ENCODE results near the gene UNC50.
"Not testable (repeated sequence)": the region's sequence is repeated elsewhere in the genome, so short reads cannot be mapped to it uniquely, and the experiment has no call there.

Gene UNC50

DNA sequence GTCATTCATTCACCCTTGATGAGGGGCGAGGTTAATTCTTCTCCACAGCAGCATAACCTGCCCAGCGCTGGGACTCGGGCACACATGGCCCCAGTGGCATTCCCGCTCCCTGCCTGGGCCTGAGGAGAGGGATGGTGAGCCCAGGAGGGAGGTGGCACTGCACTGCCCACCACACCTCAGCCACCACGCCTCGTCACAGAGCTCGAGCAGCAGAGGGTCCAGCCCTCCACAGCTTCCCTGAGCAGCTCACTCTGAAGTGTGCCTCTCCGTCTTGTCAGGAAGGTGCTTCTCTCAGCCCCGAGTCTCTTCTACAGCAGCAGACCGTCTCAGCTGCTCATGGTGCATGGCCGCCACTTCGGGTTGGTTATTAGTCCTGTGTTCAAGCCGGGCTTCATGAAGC is 35.0 kb upstream of the UNC50 start:
- DNase-seq (ENCODE audit: low read depth in 2 of 2, low spot score in 1 of 2): no peak

DNA sequence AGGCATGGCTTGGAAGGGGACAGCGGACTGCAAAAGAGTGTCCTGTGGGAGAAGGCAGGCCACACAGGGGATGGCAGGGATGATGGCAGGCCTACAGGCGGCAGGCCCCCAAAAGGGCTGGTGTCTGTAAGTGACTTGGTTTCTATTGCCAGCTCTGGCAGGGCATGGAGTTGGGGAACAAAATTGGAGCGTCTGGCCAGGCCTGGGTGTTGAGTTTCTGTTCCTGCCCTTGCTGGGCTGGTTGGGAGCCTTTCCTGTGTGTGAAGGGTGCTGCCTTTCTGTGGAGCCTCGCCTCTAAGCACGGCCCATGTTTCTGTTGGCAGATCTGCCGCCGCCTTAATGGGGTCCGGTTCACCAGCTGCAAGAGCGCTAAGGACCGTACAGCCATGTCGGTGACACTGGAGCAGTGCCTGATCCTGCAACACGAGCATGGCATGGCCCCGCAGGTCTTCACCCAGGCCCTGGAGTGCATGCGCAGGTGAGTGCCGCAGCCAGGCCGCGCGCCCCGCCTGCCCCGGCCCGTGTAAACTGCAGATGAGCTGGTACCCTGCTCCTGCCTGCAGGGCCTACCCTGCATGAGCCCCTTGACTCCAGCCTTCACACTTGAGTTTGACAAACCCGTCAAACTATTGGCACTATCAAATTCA is 31.6 kb upstream of the UNC50 start:
- DNase-seq (ENCODE audit: low read depth in 2 of 2, low spot score in 1 of 2): no peak

DNA sequence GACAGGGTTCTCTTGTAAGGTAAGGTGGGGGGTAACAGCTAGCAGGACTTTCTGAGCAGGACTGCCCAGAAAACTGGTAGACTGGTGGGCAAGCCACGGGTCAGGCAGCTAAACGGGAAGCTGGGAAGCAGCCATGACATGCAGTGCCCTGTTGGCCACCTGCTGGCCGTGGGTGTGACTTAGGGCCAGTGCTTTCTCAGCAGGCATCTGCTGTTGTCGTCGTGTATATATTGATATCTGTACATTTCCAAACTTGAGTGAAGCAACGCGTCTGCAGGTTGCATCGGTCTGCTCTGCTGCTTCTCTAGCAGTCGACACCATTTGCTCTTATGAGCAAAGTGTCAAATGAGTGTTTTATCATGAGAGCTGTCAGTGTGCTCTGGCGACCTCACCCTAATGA is 31.1 kb upstream of the UNC50 start:
- no peak for DNase-seq (ENCODE audit: low read depth in 2 of 2, low spot score in 1 of 2)

DNA sequence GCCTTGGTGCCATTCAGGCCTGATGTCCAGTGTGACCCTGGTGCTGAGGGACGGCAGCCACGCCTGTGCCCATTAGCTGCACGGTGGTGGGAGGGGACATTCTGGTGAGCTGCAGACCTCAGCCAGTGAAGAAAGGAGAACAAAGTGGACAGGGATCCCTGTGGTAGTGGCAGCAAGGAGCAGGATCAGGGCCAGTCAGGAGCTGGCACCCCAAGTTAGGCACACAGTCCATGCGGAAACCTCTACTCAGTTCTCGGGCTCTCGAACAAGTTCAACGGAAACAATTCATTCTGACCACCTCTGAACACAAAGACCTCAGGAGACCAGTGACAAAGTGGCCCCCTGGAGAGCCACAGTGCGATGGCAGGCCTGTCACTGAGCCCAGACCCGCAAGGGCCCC is 30.2 kb upstream of the UNC50 start:
- no peak for DNase-seq (ENCODE audit: low read depth in 2 of 2, low spot score in 1 of 2)

DNA sequence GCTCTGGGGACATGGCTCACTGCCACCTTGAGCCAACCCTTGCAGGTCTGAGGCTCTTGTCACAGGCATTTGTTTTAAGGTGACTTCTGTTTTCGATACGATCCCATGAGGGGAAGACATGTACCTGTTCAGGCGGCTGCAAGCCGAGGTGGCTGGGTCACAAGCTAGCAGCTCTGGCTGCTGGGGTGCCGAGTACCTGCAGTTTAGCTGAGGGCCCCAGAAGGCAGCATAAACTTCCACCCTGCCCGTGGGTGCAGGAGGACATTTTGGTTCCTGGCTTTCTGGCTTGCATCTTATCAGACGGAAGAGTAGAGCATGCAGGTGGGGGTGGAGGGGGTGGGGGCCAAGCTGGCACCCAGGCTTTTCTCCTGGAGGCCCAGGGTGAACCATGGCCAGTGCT is 28.5 kb upstream of the UNC50 start:
- DNase-seq (ENCODE audit: low read depth in 2 of 2, low spot score in 1 of 2): no peak

DNA sequence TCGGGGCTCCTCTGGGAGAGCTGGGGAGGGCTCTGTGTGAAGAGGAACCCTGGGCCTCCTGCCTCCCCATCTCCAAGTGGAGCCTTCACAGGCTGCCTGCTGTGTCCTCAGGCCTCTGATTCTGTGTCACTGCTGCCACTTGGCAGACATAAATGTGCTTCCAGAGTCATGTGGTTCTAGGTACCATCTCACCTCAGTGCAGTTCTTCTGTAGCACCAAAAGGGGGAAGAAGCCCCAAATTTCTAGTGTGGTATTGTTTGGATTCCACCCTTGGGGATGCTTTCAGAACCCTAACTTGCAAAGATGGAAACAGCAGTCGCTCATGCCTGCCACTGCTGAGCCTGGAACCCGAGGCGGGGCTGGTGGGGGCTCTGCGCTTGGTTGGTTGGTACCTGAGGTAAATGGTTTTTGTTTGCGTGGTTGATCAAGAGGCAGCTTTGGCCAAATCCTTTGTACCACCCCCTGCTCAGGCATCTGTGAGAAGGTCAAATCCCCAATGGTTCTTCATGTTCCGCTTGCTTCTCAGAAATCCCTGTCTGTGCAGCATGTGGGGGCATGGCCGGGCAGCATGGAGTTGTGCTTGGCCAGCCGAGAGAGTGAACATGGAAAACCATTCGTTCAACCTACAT is 27.6 kb upstream of the UNC50 start:
- DNase-seq (ENCODE audit: low read depth in 2 of 2, low spot score in 1 of 2): no peak

DNA sequence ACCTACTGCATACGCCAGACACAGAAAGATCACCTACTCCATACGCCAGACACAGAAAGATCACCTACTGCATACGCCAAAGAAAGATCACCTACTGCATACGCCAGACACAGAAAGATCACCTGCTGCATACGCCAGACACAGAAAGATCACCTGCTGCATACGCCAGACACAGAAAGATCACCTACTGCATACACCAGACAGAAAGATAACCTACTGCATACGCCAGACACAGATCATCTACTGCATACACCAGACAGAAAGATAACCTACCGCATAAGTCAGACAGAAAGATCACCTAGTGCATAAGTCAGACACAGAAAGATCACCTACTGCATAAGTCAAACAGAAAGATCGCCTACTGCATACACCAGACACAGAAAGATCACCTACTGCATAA is 25.9 kb upstream of the UNC50 start:
- no peak for DNase-seq (ENCODE audit: low read depth in 2 of 2, low spot score in 1 of 2)

DNA sequence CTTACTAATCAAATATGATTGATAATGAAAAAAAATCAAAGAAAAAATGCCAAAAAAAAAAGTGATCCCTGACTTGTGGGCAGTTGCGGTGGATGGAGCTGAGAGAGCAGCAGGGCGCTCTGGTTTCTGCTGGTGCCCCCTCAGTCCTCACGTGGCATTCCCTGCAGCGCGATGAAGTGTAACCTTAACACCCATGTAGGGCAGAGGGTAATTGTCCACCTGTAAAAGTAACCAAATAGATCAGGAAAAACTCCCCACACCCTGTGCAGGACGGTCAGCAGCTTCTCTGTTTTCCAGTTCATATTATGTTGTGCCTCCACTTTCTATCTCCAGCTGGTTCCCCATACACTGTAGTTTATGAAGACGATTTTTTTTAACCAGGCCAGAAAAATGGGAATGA is 25.1 kb upstream of the UNC50 start:
- DNase-seq (ENCODE audit: low read depth in 2 of 2, low spot score in 1 of 2): no peak

DNA sequence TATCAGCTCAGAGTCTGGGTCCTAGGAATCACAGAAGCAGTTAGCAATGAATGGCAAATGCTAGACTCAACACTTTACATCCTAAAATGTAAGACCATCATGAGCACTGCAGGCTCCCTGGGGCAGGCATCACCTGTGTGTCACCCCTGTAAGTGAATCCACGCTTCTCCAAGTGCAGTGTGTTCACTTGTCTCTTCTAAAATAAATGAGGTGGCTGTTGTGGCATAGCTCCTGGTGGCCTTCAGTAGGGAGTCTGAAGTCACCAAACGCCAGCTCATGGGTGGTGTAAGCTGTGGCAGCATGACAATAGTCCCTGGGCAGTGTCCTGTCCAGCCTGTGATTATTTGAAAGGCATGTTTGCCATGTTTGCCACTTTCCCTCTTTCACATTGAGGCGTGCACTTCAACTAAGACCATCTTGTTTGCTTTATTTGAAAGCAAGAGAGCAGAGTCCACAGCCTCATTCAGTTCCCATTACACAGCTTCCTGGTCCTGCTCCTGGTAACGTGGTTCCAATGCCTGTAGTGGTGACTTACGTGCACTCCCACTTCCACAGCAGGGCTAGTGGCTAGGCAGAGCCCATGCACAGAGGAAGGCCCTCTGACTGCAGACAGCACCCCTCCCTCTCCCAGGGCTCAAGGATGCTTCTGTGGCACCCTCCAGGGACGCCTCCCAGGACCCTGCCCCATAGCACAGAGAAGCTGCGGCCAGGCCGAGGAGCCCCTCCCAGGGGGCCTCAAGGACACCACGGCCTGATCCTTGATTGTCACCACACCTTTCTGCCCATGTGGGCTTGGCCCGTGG is 24.4 kb upstream of the UNC50 start:
- DNase-seq (ENCODE audit: low read depth in 2 of 2, low spot score in 1 of 2): no peak

DNA sequence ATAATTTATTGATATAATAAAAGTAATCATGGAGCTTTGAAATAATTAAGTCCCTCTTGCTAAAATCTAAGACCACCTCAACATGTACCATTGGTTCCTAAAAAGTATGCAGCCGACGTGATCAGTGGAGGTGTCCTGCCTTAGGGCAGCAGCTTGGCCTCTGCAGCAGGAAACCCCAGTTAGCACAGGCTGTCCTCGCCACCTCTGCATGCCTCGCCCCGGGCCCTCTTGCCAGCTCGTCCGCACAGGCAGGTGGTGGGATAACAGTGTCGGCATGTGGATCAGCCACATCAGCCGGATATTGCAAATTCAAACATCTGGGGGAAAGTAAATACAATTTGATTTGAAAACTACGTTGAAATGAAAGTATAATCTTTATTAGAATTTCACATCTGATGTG is 23.0 kb upstream of the UNC50 start:
- DNase-seq (ENCODE audit: low read depth in 2 of 2, low spot score in 1 of 2): no peak

DNA sequence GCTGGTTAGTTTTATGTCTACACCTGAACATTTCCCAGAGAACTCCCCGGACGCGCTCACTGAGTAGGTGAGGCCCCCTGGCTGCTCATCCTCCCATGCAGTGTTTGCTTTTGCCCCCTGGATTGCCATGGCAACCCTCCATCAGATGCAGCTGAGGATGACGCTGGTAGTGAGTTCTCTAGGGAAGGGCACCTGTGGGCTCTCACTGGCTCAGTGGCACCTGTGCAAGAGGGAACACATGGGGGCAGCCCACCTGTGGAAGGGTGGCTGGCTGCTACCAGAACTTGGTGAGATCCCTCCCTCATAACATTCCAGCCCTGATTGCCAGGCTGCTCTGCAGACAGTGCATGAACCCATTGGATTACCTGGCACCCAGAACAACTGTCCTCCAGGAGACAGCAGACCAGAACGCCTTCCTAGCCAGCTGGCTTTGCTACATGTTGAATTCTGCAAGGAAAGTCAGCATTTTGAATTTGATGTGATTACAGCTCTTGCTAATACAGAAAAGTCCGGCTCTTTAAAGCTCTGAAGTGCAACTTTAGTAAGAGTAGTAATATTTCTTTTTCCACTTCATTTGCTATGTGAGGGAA is 21.7 kb upstream of the UNC50 start:
- DNase-seq (ENCODE audit: low read depth in 2 of 2, low spot score in 1 of 2): no peak

DNA sequence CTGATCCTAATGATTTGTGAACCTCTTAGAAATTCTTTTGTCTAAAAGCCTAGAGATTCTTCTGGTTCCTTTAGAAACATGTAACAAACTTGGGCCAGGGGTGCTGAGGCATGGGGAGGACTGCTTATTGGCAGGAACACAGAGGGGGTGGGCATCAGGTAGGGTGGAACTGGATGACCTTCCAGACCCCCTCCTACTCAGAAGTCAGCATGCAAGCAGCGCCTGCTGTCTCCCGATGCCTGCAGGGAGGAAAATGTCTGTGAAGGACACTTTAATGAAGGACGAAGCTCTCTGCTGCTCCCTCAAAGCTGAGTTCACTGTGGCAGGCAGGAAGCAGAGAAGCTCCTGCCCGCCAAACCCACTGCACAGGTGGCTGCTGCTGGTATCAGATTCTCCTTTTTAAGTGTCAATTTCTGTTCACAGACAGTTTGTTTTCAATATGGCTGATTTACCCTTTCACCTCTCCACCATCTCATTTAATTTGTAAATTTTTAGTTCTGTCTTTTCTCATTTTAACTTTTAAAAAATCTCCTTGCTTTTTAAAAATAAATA is 19.4 kb upstream of the UNC50 start:
- DNase-seq (ENCODE audit: low read depth in 2 of 2, low spot score in 1 of 2): no peak

DNA sequence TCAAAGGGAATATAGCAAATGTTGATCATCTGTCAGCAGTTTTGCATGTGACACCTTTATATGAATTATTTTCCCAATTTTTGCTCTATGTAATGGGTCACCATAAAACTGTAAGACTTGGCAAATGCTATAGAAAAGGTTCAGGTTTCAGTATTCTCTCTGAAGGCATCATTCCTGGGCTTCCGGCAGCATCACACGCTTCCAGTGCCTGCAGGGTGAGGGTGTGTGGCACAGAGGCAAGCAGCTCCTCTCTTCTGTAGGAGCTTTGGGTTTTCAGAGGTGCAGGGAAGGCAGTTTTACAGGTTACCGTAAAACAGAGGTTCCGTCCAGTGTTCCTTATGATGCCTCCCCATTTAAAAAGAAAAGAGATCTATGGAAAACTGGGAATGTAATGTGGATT is 18.9 kb upstream of the UNC50 start:
- DNase-seq (ENCODE audit: low read depth in 2 of 2, low spot score in 1 of 2): no peak

DNA sequence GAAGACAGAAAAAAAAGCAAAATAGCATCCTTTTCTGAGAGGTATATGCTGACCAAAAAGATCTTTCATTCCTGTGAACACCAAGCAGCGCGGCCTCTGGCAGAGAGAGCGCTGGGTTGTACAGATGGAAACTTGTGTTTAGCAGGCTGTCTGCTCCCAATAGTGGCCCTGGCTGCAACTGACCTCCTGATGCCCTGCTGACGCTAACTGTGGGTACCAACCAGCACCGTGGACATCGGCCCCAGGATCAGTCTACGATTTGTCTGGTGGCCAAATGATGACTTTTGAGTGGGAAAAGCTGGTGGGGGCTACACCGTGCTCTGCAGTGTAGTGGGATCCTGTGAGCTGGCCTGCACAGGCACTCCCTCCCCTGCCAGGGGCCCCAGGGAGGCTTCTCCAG is 15.8 kb upstream of the UNC50 start:
- no peak for DNase-seq (ENCODE audit: low read depth in 2 of 2, low spot score in 1 of 2)

DNA sequence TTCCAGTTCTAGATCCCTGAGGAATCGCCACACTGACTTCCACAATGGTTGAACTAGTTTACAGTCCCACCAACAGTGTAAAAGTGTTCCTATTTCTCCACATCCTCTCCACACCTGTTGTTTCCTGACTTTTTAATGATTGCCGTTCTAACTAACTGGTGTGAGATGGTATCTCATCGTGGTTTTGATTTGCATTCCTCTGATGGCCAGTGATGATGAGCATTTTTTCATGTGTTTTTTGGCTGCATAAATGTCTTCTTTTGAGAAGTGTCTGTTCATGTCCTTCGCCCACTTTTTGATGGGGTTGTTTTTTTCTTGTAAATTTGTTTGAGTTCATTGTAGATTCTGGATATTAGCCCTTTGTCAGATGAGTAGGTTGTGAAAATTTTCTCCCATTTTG is 13.7 kb upstream of the UNC50 start:
- DNase-seq (ENCODE audit: low read depth in 2 of 2, low spot score in 1 of 2): not testable (repeated sequence)

DNA sequence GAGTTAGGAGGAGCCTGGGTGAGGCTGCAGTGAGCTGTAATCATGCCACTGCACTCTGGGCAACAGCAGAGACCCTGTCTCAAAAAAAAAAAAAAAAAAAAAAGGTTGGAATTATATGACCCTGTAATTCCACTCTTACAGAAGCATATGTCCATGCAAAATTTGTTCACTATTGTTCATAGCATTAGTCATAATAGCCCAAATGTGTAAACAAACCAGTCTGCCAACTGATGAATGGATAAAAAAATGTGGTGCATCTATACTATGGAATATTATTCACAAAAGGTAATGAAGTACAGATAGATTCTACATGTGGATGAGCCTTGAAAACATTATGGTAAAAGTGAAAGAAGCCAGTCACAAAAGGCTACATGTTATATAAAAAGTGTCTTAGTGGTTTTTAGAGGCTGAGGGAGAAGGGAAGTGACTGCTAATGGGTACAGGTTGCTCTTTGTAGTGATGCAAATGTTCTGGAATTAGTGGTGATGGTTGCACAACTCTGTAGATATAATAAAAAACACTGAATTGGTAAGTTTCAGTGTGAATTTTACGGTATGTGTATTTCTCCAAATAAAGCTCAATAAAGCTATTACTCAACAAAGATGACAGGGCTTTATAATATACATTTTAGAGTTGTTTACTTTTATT is 9.5 kb upstream of the UNC50 start:
- no peak for DNase-seq (ENCODE audit: low read depth in 2 of 2, low spot score in 1 of 2)

DNA sequence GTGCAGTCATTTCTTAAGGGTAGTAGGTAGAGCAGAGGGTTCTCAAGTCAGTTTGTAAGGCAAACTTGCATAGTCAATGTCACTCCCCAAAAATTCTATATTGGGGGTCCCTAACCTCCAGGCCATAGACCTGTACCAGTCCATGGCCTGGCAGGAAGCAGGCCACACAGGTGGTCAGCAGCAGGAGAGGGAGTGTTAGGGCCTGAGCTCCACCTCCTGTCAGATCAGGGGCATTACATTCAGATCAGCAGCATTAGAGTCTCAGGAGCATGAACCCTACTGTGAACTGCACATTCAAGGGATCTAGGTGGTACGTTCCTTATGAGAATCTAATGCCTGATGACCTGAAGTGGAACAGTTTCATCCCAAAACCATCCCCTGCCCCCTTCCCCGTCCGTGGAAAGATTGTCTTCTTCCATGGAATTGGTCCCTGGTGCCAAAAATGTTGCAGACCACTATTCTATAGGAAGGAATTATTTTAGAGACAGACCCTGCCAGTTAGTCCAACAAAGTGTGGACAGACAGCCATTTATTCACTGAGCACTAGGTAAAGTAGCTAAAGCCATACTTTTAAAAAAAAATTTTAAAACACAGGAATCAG is 6.8 kb upstream of the UNC50 start:
- DNase-seq (ENCODE audit: low read depth in 2 of 2, low spot score in 1 of 2): no peak

DNA sequence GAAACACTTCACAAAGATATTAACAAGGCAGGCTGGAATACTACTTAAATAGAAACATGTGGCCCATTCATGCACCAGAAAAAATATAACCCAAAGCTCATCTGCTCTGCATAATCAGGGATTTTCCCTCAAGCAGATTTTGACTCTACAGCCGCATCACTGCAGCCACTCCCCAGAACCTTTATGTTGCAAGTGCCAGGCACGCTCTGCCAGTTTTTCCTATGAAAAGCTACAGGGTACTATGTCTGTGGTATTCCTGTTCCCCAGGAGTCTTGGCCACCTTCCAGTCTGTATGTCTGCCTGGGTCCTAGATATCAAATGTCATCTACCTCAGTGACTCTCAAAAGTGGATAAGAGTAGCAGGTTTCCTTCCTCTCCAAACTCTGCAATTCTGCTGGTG is 3.8 kb upstream of the UNC50 start:
- no peak for DNase-seq (ENCODE audit: low read depth in 2 of 2, low spot score in 1 of 2)

DNA sequence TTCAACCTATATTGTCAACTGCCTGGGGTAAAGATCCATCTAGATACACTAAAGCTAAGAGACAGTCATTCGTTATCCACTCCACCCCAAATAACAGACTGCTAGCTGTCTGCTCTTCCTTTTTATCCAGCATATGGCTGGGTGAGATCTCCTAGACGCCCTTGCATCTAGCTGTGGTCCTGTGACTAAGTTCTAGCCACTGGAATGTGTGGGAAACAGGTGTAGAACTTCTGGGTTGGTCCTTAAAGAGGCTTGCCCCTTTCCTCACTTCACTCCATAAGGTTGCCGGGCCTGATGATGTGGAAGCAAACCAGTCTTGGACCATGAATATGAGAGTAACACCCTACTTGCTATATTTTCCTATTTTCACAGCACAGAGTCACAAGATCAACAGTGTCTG is 3.3 kb upstream of the UNC50 start:
- DNase-seq (ENCODE audit: low read depth in 2 of 2, low spot score in 1 of 2): no peak

DNA sequence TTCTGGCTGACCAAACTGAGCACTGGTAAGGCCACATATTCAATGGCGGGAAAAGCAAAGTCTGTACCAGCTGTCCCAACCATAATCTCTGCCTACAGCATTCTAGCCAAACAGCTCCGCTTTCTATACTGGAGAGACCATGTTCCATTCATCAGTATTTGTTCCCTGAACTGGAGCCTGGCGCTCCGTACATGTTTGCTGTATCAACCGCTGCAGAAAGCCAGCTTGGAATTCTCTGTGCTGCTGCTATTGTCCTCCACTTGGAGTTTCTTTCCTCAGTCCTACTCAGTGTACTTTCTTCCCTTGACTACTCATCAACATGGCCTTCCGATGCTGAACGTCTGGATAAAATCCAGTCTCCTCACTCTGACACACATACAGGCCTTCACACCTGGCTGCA is 2.0 kb upstream of the UNC50 start:
- no peak for DNase-seq (ENCODE audit: low read depth in 2 of 2, low spot score in 1 of 2)

DNA sequence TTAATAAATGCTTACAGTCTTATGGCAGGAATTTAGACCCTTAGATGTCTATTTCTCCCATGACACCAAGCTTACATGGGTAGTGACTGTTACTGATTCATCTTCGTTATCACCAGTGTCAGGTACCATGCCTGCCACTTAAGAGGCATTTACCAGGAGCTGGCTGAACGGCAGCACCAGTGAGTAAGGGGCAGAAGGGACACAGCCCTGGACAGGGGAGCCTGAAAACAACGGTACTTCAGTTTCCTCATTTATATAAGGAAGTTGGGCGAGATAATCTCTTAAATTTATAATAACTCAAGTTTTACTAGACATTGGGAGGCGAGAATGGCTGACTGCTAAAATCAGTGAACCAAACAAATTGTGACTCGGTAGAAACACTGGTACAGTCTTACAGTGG is 1.3 kb upstream of the UNC50 start:
- no peak for DNase-seq (ENCODE audit: low read depth in 2 of 2, low spot score in 1 of 2)

Data from stimulated activated CD8-positive, alpha-beta memory T cell treated with anti-CD3 and anti-CD28 coated beads, Interleukin-4, amount 100 ng/mL, for 4 hours (primary cell).